GM18868 (cell line): ENCODE results near the gene METTL14.
"Not testable (repeated sequence)": the region's sequence is repeated elsewhere in the genome, so short reads cannot be mapped to it uniquely, and the experiment has no call there.

Source experiments
- ATAC-seq: cut with Tn5 transposase; IDR thresholded peaks from one replicate; pipeline ENCODE4 v1.9.1; 2021; ENCODE audit warnings: mild to moderate bottlenecking, moderate library complexity; ENCODE audit not compliant: unreplicated experiment

METTL14 gene

GRCh38 chr4:118684873-118685811 is at the start of gene METTL14:
Gene METTL14 (plus strand): TSS chr4:118685392. CDS start chr4:118685535, 143 bp downstream.
- ATAC-seq: peak; percentile 99

GRCh38 chr4:118636126-118636525 is 49.1 kb upstream of the METTL14 start:
- not testable (repeated sequence) for ATAC-seq

GRCh38 chr4:118664665-118665064 is 20.5 kb upstream of the METTL14 start:
- ATAC-seq: not testable (repeated sequence)

- ATAC-seq: not testable (repeated sequence)
Observed at GRCh38 chr4:118669220-118669619, 16.0 kb upstream of the METTL14 start.

GRCh38 chr4:118670968-118671367 is 14.2 kb upstream of the METTL14 start:
- not testable (repeated sequence) for ATAC-seq

GRCh38 chr4:118676128-118676527 is 9.1 kb upstream of the METTL14 start:
- ATAC-seq: no peak

- ATAC-seq: no peak
Observed at GRCh38 chr4:118680808-118681207, 4.4 kb upstream of the METTL14 start.

- no peak for ATAC-seq
Observed at GRCh38 chr4:118682928-118683327, 2.3 kb upstream of the METTL14 start.

GRCh38 chr4:118683513-118683912 is 1.7 kb upstream of the METTL14 start:
- no peak for ATAC-seq

GRCh38 chr4:118703118-118703517 is 17.9 kb downstream of the METTL14 start:
- ATAC-seq: no peak

GRCh38 chr4:118711052-118711451 is 25.9 kb downstream of the METTL14 start:
- ATAC-seq: no peak

- ATAC-seq: no peak
Observed at GRCh38 chr4:118712872-118713271, 27.7 kb downstream of the METTL14 start.

GRCh38 chr4:118714682-118715081 is 29.5 kb downstream of the METTL14 start:
- ATAC-seq: no peak

- ATAC-seq: no peak
Observed at GRCh38 chr4:118716304-118716703, 31.1 kb downstream of the METTL14 start.

GRCh38 chr4:118718511-118719170 is 33.4 kb downstream of the METTL14 start:
- no peak for ATAC-seq

- no peak for ATAC-seq
Observed at GRCh38 chr4:118721752-118722151, 36.6 kb downstream of the METTL14 start.

- no peak for ATAC-seq
Observed at GRCh38 chr4:118723369-118723768, 38.2 kb downstream of the METTL14 start.

- no peak for ATAC-seq
Observed at GRCh38 chr4:118727360-118727759, 42.2 kb downstream of the METTL14 start.

- ATAC-seq: no peak
Observed at GRCh38 chr4:118729287-118730286, 44.4 kb downstream of the METTL14 start.

GRCh38 chr4:118730683-118731082 is 45.5 kb downstream of the METTL14 start:
- no peak for ATAC-seq
